ENCODE data around the gene COL17A1. TPM values are rescaled to one million over a fixed set of nuclear protein-coding genes. Genes with fewer than 3 reads are reported as not detected.
A peak's percentile ranks its signal among the peaks of the same experiment; 100 is the strongest.

COL17A1 gene
- total RNA-seq, 1 donor from 2014 or later, result not detected

DNA sequence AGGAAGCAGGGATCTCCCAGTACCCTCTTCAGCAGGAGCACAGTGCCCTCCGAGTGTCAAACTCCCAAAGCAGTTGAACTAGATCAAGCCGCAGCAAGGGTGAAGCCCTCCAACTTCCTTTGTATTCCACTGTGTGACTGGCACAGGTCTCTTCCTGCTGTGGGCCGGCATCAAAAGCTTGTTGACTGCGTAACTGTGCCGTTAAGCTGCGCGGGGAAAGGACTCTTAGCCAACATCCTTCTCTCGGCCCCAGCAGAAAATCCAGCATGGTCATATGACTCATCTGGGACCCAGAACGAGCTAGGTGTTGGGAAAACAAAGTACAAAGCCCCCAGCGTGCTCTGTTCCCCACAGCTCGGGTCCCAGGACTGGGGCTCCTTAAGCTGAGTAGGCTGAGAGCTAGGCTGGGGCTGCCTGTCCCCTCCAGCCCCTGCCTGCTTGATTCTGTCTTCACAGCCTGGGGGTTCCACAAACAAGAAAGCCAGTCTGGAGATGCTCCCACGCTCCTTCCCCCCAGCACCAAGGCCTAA, 52.2 kb downstream of the COL17A1 start:
- Histone ChIP-seq H3K27ac (replicated peaks) (no peak overlapping the region), H3K27me3 (ENCODE audit: low read depth) (no peaks in the 10 kb centered on the region), H3K36me3 (peaks cover 7% of the 10 kb centered on the region), H3K9me3 (replicated peaks) (no peaks in the 10 kb centered on the region), H3K4me1 (peaks cover 17% of the 10 kb centered on the region), H3K4me3 (no peak overlapping the region)
- DNase-seq, result no peak
- intact Hi-C loops (cut with micrococcal nuclease), result no loop called here
- no peak for TF ChIP-seq CTCF (IDR thresholded peaks at IDR 0.05; ENCODE audit: borderline replicate concordance)

- intact Hi-C loops (cut with micrococcal nuclease), result no loop called here
- H3K27me3 ChIP-seq (ENCODE audit: low read depth), result no peaks in the 10 kb centered on the region
These were observed 53.4 kb downstream of the COL17A1 start for GRCh38 chr10:104032144-104032775.

DNA sequence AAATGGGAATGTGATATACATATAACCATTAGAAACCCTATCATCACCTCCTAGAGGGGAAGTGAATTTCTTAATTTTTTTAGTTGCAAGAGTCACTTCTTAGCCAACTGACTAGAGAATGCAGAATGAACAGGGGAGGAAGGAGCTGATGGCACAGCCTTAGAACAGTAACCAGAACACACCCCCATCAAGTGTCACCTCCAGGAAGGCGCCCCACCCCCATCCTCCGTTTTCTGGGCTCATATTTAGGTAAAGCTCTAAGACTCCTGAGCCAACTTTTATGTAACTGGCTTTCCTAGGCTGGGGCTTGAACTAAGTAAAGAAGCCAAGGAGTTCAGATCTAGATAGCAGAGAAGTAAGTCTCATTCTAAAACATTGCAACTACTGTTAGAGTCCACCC, 54.0 kb downstream of the COL17A1 start:
- Histone ChIP-seq H3K27ac (replicated peaks) (no peak overlapping the region), H3K4me1 (peaks cover 25% of the 10 kb centered on the region), H3K4me3 (no peak overlapping the region), H3K27me3 (ENCODE audit: low read depth) (no peaks in the 10 kb centered on the region), H3K9me3 (replicated peaks) (no peaks in the 10 kb centered on the region), H3K36me3 (peaks cover 12% of the 10 kb centered on the region)
- no peak for DNase-seq
- TF ChIP-seq CTCF (IDR thresholded peaks at IDR 0.05; ENCODE audit: borderline replicate concordance), result no peak
- intact Hi-C loops (cut with micrococcal nuclease), result no loop called here

More at GRCh38 chr10:104032144-104032775, 53.4 kb downstream of the COL17A1 start:
- peaks cover 7% of the 10 kb centered on the region for H3K36me3 ChIP-seq
- H3K27ac ChIP-seq (replicated peaks), result no peak overlapping the region
- peaks cover 25% of the 10 kb centered on the region for H3K4me1 ChIP-seq
- no peak for TF ChIP-seq CTCF (IDR thresholded peaks at IDR 0.05; ENCODE audit: borderline replicate concordance)
- H3K4me3 ChIP-seq, result no peak overlapping the region
- no peaks in the 10 kb centered on the region for H3K9me3 ChIP-seq (replicated peaks)
- DNase-seq, result no peak

DNA sequence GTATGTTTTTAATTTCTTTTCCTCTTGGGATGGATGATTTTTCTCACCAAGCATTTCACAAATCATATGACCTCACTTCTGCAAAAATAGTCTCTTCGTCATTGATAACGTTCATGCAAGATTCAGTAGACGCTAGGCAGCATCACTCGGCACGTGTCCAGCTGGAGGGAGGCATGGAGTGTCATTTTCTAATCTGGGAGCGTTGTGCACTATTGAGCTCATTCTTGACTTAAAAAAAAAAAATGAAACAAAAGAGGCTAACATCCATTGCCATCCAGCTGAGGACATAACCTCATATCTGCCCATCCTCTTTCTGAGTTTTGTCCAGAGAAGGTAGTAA, 56.2 kb downstream of the COL17A1 start:
- Histone ChIP-seq H3K4me3 (no peak overlapping the region), H3K9me3 (replicated peaks) (no peaks in the 10 kb centered on the region), H3K4me1 (peaks cover 33% of the 10 kb centered on the region), H3K36me3 (peaks cover 32% of the 10 kb centered on the region), H3K27me3 (ENCODE audit: low read depth) (no peaks in the 10 kb centered on the region), H3K27ac (replicated peaks) (peak overlapping the region; percentile 74)
- no peak for TF ChIP-seq CTCF (IDR thresholded peaks at IDR 0.05; ENCODE audit: borderline replicate concordance)
- DNase-seq, result peak; percentile 87
- intact Hi-C loops (cut with micrococcal nuclease), result no loop called here

GRCh38 chr10:104028823-104029520, 56.7 kb downstream of the COL17A1 start:
- Histone ChIP-seq H3K9me3 (replicated peaks) (no peaks in the 10 kb centered on the region), H3K36me3 (peaks cover 37% of the 10 kb centered on the region), H3K27ac (replicated peaks) (peak overlapping the region; percentile 74), H3K4me1 (peaks cover 38% of the 10 kb centered on the region), H3K4me3 (no peak overlapping the region), H3K27me3 (ENCODE audit: low read depth) (no peaks in the 10 kb centered on the region)
- intact Hi-C loops (cut with micrococcal nuclease), result no loop called here
- TF ChIP-seq CTCF (IDR thresholded peaks at IDR 0.05; ENCODE audit: borderline replicate concordance), result no peak
- no peak for DNase-seq

Data from left ventricle myocardium inferior (tissue), 1 donor.